ENCODE data around the gene STARD8. TPM values are rescaled to one million over a fixed set of nuclear protein-coding genes. Genes with fewer than 3 reads are reported as not detected.

The STARD8 gene
- total RNA-seq, 1 donor from 2014 or later, result 1.7 TPM

GRCh38 chrX:68675571-68675970 is 28.1 kb downstream of the STARD8 start:
- Mint-ChIP-seq H3K4me1 (ENCODE audit: unreplicated experiment) (peaks cover 33% of the 10 kb centered on the region), H3K27ac (ENCODE audit: unreplicated experiment) (no peak overlapping the region), H3K4me3 (ENCODE audit: unreplicated experiment) (no peak overlapping the region), H3K27me3 (ENCODE audit: unreplicated experiment) (no peaks in the 10 kb centered on the region), H3K36me3 (ENCODE audit: unreplicated experiment) (no peaks in the 10 kb centered on the region), H3K9me3 (ENCODE audit: unreplicated experiment) (peaks cover 5% of the 10 kb centered on the region)
- no peak for DNase-seq (ENCODE audit: extremely low spot score, unreplicated experiment)
- no peak for TF ChIP-seq CTCF (IDR thresholded peaks at IDR 0.05)

GRCh38 chrX:68676335-68676734 is 28.9 kb downstream of the STARD8 start:
- Mint-ChIP-seq H3K36me3 (ENCODE audit: unreplicated experiment) (no peaks in the 10 kb centered on the region), H3K27me3 (ENCODE audit: unreplicated experiment) (no peaks in the 10 kb centered on the region), H3K9me3 (ENCODE audit: unreplicated experiment) (no peaks in the 10 kb centered on the region), H3K4me3 (ENCODE audit: unreplicated experiment) (no peak overlapping the region), H3K27ac (ENCODE audit: unreplicated experiment) (no peak overlapping the region), H3K4me1 (ENCODE audit: unreplicated experiment) (peaks cover 32% of the 10 kb centered on the region)
- DNase-seq (ENCODE audit: extremely low spot score, unreplicated experiment), result no peak
- no peak for TF ChIP-seq CTCF (IDR thresholded peaks at IDR 0.05)

GRCh38 chrX:68677998-68678397 is 30.5 kb downstream of the STARD8 start:
- Mint-ChIP-seq H3K36me3 (ENCODE audit: unreplicated experiment) (no peaks in the 10 kb centered on the region), H3K9me3 (ENCODE audit: unreplicated experiment) (no peaks in the 10 kb centered on the region), H3K4me3 (ENCODE audit: unreplicated experiment) (no peak overlapping the region), H3K27ac (ENCODE audit: unreplicated experiment) (no peak overlapping the region), H3K27me3 (ENCODE audit: unreplicated experiment) (no peaks in the 10 kb centered on the region), H3K4me1 (ENCODE audit: unreplicated experiment) (peaks cover 20% of the 10 kb centered on the region)
- no peak for TF ChIP-seq CTCF (IDR thresholded peaks at IDR 0.05)
- no peak for DNase-seq (ENCODE audit: extremely low spot score, unreplicated experiment)

GRCh38 chrX:68681443-68681941 is 34.0 kb downstream of the STARD8 start:
- no peak for TF ChIP-seq CTCF (IDR thresholded peaks at IDR 0.05)
- no peaks in the 10 kb centered on the region for H3K9me3 Mint-ChIP-seq (ENCODE audit: unreplicated experiment)
- no peaks in the 10 kb centered on the region for H3K27me3 Mint-ChIP-seq (ENCODE audit: unreplicated experiment)
- peaks cover 27% of the 10 kb centered on the region for H3K4me1 Mint-ChIP-seq (ENCODE audit: unreplicated experiment)
- no peaks in the 10 kb centered on the region for H3K36me3 Mint-ChIP-seq (ENCODE audit: unreplicated experiment)
- no peak overlapping the region for H3K27ac Mint-ChIP-seq (ENCODE audit: unreplicated experiment)
- DNase-seq (ENCODE audit: extremely low spot score, unreplicated experiment), result no peak
- H3K4me3 Mint-ChIP-seq (ENCODE audit: unreplicated experiment), result no peak overlapping the region

- H3K27ac Mint-ChIP-seq (ENCODE audit: unreplicated experiment), result no peak overlapping the region
- no peaks in the 10 kb centered on the region for H3K9me3 Mint-ChIP-seq (ENCODE audit: unreplicated experiment)
- H3K4me1 Mint-ChIP-seq (ENCODE audit: unreplicated experiment), result peaks cover 30% of the 10 kb centered on the region
- no peaks in the 10 kb centered on the region for H3K36me3 Mint-ChIP-seq (ENCODE audit: unreplicated experiment)
- DNase-seq (ENCODE audit: extremely low spot score, unreplicated experiment), result no peak
- no peaks in the 10 kb centered on the region for H3K27me3 Mint-ChIP-seq (ENCODE audit: unreplicated experiment)
- no peak overlapping the region for H3K4me3 Mint-ChIP-seq (ENCODE audit: unreplicated experiment)
- TF ChIP-seq CTCF (IDR thresholded peaks at IDR 0.05), result no peak
Observed at GRCh38 chrX:68682790-68683189, 35.3 kb downstream of the STARD8 start.
